C1 segment of cervical spinal cord (tissue), 14 donors: ENCODE results near the gene ADAMTSL4.
A peak's percentile ranks its signal among the peaks of the same experiment; 100 is the strongest.
"Not testable (repeated sequence)": the region's sequence is repeated elsewhere in the genome, so short reads cannot be mapped to it uniquely, and the experiment has no call there.

ENCODE experiments used
- DNase-seq, 14 donors: peaks; one replicate each; lab custom pipeline; 2025; lab: John Stamatoyannopoulos, UW

Gene ADAMTSL4

GRCh38 chr1:150555198-150555970 lies 6.2 kb downstream of the ADAMTSL4 start:
- DNase-seq = no peak

GRCh38 chr1:150555971-150556865 lies 7.0 kb downstream of the ADAMTSL4 start:
- DNase-seq = no peak

- no peak for DNase-seq
Measured at GRCh38 chr1:150557065-150557600, 7.9 kb downstream of the ADAMTSL4 start.

GRCh38 chr1:150557813-150558212 lies 8.6 kb downstream of the ADAMTSL4 start:
- DNase-seq = no peak

- no peak for DNase-seq
Measured at GRCh38 chr1:150558303-150558704, 9.1 kb downstream of the ADAMTSL4 start.

- peak in 7 of 14 donors; percentile 10 to 42 (median 37) for DNase-seq
Measured at GRCh38 chr1:150558761-150559655, 9.8 kb downstream of the ADAMTSL4 start.

GRCh38 chr1:150559656-150560010 lies 10.4 kb downstream of the ADAMTSL4 start:
- no peak for DNase-seq

- DNase-seq = peak in 10 of 14 donors; percentile 10 to 58 (median 31)
Measured at GRCh38 chr1:150560011-150560438, 10.8 kb downstream of the ADAMTSL4 start.

GRCh38 chr1:150560576-150561253 lies 11.5 kb downstream of the ADAMTSL4 start:
- DNase-seq = peak in 9 of 14 donors; percentile 75 to 93 (median 91)

GRCh38 chr1:150561254-150561973 lies 12.2 kb downstream of the ADAMTSL4 start:
- peak in 13 of 14 donors; percentile 72 to 93 (median 90) for DNase-seq

GRCh38 chr1:150561974-150562445 lies 12.8 kb downstream of the ADAMTSL4 start:
- DNase-seq = peak in 12 of 14 donors; percentile 54 to 88 (median 74)

GRCh38 chr1:150562446-150563339 lies 13.5 kb downstream of the ADAMTSL4 start:
- DNase-seq = peak in 4 of 14 donors; percentile 29 to 47 (median 43)

GRCh38 chr1:150563340-150564038 lies 14.3 kb downstream of the ADAMTSL4 start:
- peak in 2 of 14 donors; percentile 9 to 29 for DNase-seq

GRCh38 chr1:150564051-150564991 lies 15.1 kb downstream of the ADAMTSL4 start:
- no peak for DNase-seq

GRCh38 chr1:150565240-150565991 lies 16.2 kb downstream of the ADAMTSL4 start:
- DNase-seq = not testable (repeated sequence)
